Suprapubic skin (tissue), 3 donors: ENCODE data around the gene FAAP24.
"Not testable (repeated sequence)": the region's sequence is repeated elsewhere in the genome, so short reads cannot be mapped to it uniquely, and the experiment has no call there.

Experiments used
- EP300 ChIP-seq: sonication (generic); formaldehyde crosslinking; IDR thresholded peaks from one replicate; pipeline ENCODE4 v1.6.1; 2017; ENCODE audit warnings: antibody characterized with exemption
- POLR2A ChIP-seq, 2 donors: fragments of 450-650 bp; IDR thresholded peaks; one replicate each; pipeline ENCODE4 v1.6.1; 2017; ENCODE audit warnings: antibody characterized with exemption in 2 of 2, mild to moderate bottlenecking in 2 of 2, moderate library complexity in 2 of 2
- TF ChIP-seq, protein P1 (sequence below), 2 donors: fragments of 200-600 bp in 1 of 2; fragments of 450-650 bp in 1 of 2; sonication (generic) in 1 of 2; IDR thresholded peaks; one replicate each; pipeline ENCODE4 v1.5.1; 2016 to 2019; ENCODE audit warnings: antibody characterized with exemption in 2 of 2, mild to moderate bottlenecking in 1 of 2, moderate library complexity in 1 of 2

DNA sequence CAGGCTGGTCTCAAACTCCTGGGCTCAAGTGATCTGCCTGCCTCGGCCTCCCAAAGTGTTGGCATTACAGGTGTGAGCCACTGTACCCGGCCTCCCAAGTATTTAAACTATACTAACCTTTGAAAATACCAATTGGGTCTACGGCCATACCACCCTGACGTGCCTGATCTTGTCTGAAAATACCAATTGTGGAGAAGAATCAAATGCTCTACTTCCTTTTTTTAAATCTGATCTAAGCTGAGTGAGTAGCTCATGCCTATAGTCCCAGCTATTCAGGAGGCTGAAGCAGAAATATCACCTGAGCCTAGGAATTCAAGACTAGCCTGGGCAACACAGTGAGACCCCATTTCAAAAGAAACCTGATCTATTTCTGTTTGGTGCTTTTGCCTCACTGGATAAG, 38.8 kb downstream of the FAAP24 start:
- TF ChIP-seq, protein P1, sequence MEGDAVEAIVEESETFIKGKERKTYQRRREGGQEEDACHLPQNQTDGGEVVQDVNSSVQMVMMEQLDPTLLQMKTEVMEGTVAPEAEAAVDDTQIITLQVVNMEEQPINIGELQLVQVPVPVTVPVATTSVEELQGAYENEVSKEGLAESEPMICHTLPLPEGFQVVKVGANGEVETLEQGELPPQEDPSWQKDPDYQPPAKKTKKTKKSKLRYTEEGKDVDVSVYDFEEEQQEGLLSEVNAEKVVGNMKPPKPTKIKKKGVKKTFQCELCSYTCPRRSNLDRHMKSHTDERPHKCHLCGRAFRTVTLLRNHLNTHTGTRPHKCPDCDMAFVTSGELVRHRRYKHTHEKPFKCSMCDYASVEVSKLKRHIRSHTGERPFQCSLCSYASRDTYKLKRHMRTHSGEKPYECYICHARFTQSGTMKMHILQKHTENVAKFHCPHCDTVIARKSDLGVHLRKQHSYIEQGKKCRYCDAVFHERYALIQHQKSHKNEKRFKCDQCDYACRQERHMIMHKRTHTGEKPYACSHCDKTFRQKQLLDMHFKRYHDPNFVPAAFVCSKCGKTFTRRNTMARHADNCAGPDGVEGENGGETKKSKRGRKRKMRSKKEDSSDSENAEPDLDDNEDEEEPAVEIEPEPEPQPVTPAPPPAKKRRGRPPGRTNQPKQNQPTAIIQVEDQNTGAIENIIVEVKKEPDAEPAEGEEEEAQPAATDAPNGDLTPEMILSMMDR (IDR thresholded peaks at IDR 0.05): not testable (repeated sequence)
- TF ChIP-seq POLR2A (IDR thresholded peaks at IDR 0.05); EP300: not testable (repeated sequence)
